GM12892 (cell line): ENCODE results near the gene PTPRN2.

Source experiments
- POLR2A ChIP-seq: IDR thresholded peaks from 2 replicates; pipeline ENCODE4 v1.6.1; 2011; ENCODE audit warnings: low read depth, low read length, control low read depth
- POLR2AphosphoS5 ChIP-seq: IDR thresholded peaks from 2 replicates; pipeline ENCODE4 v1.6.1; 2011; ENCODE audit warnings: low read depth, low read length, control low read depth
- TAF1 ChIP-seq: IDR thresholded peaks from 2 replicates; pipeline ENCODE4 v1.6.1; 2011; ENCODE audit warnings: low read depth, mild to moderate bottlenecking, control low read depth, low read length, borderline replicate concordance

GRCh38 chr7:157775560-157776332 lies 811.9 kb downstream of the PTPRN2 start:
- no peak for TF ChIP-seq POLR2AphosphoS5
- TF ChIP-seq POLR2A: no peak
- TF ChIP-seq TAF1: no peak
